Endothelial cell of umbilical vein (primary cell): ENCODE data around the gene GMPPA. TPM values are rescaled to one million over a fixed set of nuclear protein-coding genes. Genes with fewer than 3 reads are reported as not detected.

Source experiments
- BruUV-seq: library from RNA; stranded (reverse); fragments of 400-500 nt; replicated peaks from 2 replicates; lab custom pipeline; 2021; lab: Mats Ljungman, UMichigan
- CTCF ChIA-PET: fragments of 300-600, 350-600 bp; sonication (Branson Sonifier 250); formaldehyde crosslinking; loops from one replicate; lab custom pipeline; 2021; ENCODE audit warnings: antibody characterized with exemption, inconsistent platforms; lab: Charles Lee
- POLR2A ChIA-PET: fragments of 300-600, 350-600 bp; sonication (Branson Sonifier 250); formaldehyde crosslinking; loops from one replicate; lab custom pipeline; 2021; ENCODE audit warnings: antibody characterized with exemption, inconsistent platforms; lab: Charles Lee
- DNase-seq: peaks from one replicate; pipeline ENCODE4 v3.0.0-alpha.2; 2011; ENCODE audit warnings: low read depth, low spot score
- FAIRE-seq: peaks from 2 replicates; lab custom pipeline; 2011; peaks lifted over from hg19 to GRCh38; lab: Jason Lieb, UNC
- H2AFZ ChIP-seq: 2 replicates; pipeline ENCODE4 v1.6.0; 2012; ENCODE audit warnings: low read depth, low read length, control low read depth, inconsistent platforms
- H3K27ac ChIP-seq: 2 replicates; pipeline ENCODE4 v1.5.1; 2011; ENCODE audit warnings: low read depth, mild to moderate bottlenecking, control low read depth, low read length, moderate library complexity; ENCODE audit not compliant: insufficient read depth
- H3K27me3 ChIP-seq, 2 experiments: 2 replicates each; pipeline versions ENCODE4 v1.6.0 to v1.6.1; 2011; ENCODE audit warnings: low read length in 2 of 2, mixed read lengths in 1 of 2; ENCODE audit not compliant: control insufficient read depth in 2 of 2, insufficient read depth in 2 of 2
- H3K36me3 ChIP-seq, 2 experiments: 2 replicates in 1 of 2; 3 replicates in 1 of 2; pipeline ENCODE4 v1.5.1; 2011; ENCODE audit warnings: low read length in 2 of 2, mild to moderate bottlenecking in 1 of 2, moderate library complexity in 1 of 2; ENCODE audit not compliant: control insufficient read depth in 2 of 2, insufficient read depth in 2 of 2; ENCODE audit errors: extremely low read depth in 1 of 2
- H3K4me1 ChIP-seq: 3 replicates; pipeline ENCODE4 v1.5.1; 2011; ENCODE audit warnings: mild to moderate bottlenecking, low read length; ENCODE audit not compliant: control insufficient read depth, insufficient read depth; ENCODE audit errors: extremely low read depth
- H3K4me2 ChIP-seq: 2 replicates; pipeline ENCODE4 v1.6.1; 2011; ENCODE audit warnings: low read length, control low read depth, mixed read lengths; ENCODE audit not compliant: insufficient read depth
- H3K4me3 ChIP-seq, 3 experiments: fragments of 200-600 bp in 1 of 3; sonication (generic), shearing (Covaris generic) in 1 of 3; replicated peaks in 1 of 3; 2 replicates each; pipeline ENCODE4 v1.5.1; 2011 to 2016; ENCODE audit warnings: control low read depth in 3 of 3, low read length in 3 of 3, mild to moderate bottlenecking in 2 of 3, inconsistent platforms in 1 of 3, low read depth in 1 of 3, moderate library complexity in 1 of 3; ENCODE audit not compliant: insufficient read depth in 1 of 3
- H3K79me2 ChIP-seq: 2 replicates; pipeline ENCODE4 v1.6.0; 2012; ENCODE audit warnings: low read length, inconsistent platforms; ENCODE audit not compliant: control insufficient read depth, insufficient read depth
- H3K9ac ChIP-seq: replicated peaks from 2 replicates; pipeline ENCODE3; 2011; ENCODE audit warnings: low read length, control low read depth; ENCODE audit not compliant: insufficient read depth; ENCODE audit errors: extremely low read depth
- H3K9me1 ChIP-seq: replicated peaks from 3 replicates; pipeline ENCODE4 v1.6.0; 2011; ENCODE audit warnings: mild to moderate bottlenecking, low read length; ENCODE audit not compliant: control insufficient read depth, insufficient read depth; ENCODE audit errors: extremely low read depth
- H3K9me3 ChIP-seq: replicated peaks from 2 replicates; pipeline ENCODE4 v1.5.1; 2012; ENCODE audit warnings: low read length, inconsistent platforms; ENCODE audit not compliant: control insufficient read depth, insufficient read depth
- H4K20me1 ChIP-seq: replicated peaks from 2 replicates; pipeline ENCODE3; 2011; ENCODE audit warnings: mild to moderate bottlenecking, low read length; ENCODE audit not compliant: control insufficient read depth, insufficient read depth; ENCODE audit errors: extremely low read depth
- EZH2 ChIP-seq: IDR thresholded peaks from 2 replicates; pipeline ENCODE4 v1.6.1; 2012; ENCODE audit warnings: borderline replicate concordance, low read depth, mild to moderate bottlenecking, moderate library complexity, low read length, inconsistent platforms; ENCODE audit not compliant: severe bottlenecking
- FOS ChIP-seq: IDR thresholded peaks from 2 replicates; pipeline ENCODE4 v1.6.1; 2011; ENCODE audit warnings: mild to moderate bottlenecking, low read length, moderate library complexity, borderline replicate concordance; ENCODE audit not compliant: insufficient read depth
- GATA2 ChIP-seq: IDR thresholded peaks from 2 replicates; pipeline ENCODE4 v1.7.0; 2011; ENCODE audit warnings: low read depth, mild to moderate bottlenecking, moderate library complexity, mixed read lengths, low read length; ENCODE audit not compliant: insufficient read length, insufficient read depth
- JUN ChIP-seq: IDR thresholded peaks from 2 replicates; pipeline ENCODE4 v1.6.1; 2011; ENCODE audit warnings: borderline replicate concordance, low read depth; ENCODE audit not compliant: insufficient read length, insufficient read depth
- MYC ChIP-seq: IDR thresholded peaks from one replicate; pipeline ENCODE4 v1.6.1; 2011; ENCODE audit warnings: mild to moderate bottlenecking, low read depth, low read length
- POLR2A ChIP-seq: IDR thresholded peaks from 2 replicates; pipeline ENCODE4 v1.6.1; 2012; ENCODE audit warnings: low read depth, mild to moderate bottlenecking, control low read depth, low read length
- POLR2AphosphoS5 ChIP-seq: IDR thresholded peaks from 2 replicates; pipeline ENCODE4 v1.6.1; 2012; ENCODE audit warnings: low read depth, mild to moderate bottlenecking, control low read depth, low read length, moderate library complexity; ENCODE audit not compliant: insufficient read depth
- dilution Hi-C: fragments of 300-500 bp; cut with MboI; formaldehyde crosslinking; loops from one replicate; pipeline ENCODE4 v1.15.0; 2019; ENCODE audit warnings: low sequenced_read_pairs; ENCODE audit not compliant: extremely low pct_ligation_motif_present
- intact Hi-C: fragments of 100-400 bp; cut with micrococcal nuclease; formaldehyde crosslinking; loops from one replicate; pipeline ENCODE4 v1.10.0; 2022
- polyA plus RNA-seq, 4 experiments: library from polyadenylated mRNA; depleted of rRNA in 3 of 4; stranded (reverse) in 3 of 4; unstranded in 1 of 4; fragments of >200 nt; gene quantifications; 2 replicates each; pipeline versions ENCODE4 v1.2.1 to v1.2.3, GENCODE V29; 2011 to 2012; ENCODE audit warnings: missing spikeins in 1 of 4
- total RNA-seq: library from RNA; stranded (reverse); gene quantifications from 2 replicates; pipeline ENCODE4 v1.2.3, GENCODE V29; 2021
- TF ChIP-seq, protein P1 (sequence below), 2 donors: IDR thresholded peaks; 1 replicate in 1 of 2; 2 replicates in 1 of 2; pipeline ENCODE4 v1.5.1; 2011; ENCODE audit warnings: low read length in 2 of 2, mild to moderate bottlenecking in 2 of 2, moderate library complexity in 2 of 2, control low read depth in 1 of 2, inconsistent platforms in 1 of 2, low read depth in 1 of 2; ENCODE audit not compliant: insufficient read depth in 1 of 2; ENCODE audit errors: extremely low read depth in 1 of 2
- TF ChIP-seq, protein P2 (sequence below): IDR thresholded peaks from 2 replicates; pipeline ENCODE4 v1.6.1; 2011; ENCODE audit not compliant: insufficient read depth, insufficient read length

The GMPPA gene
- total and polyA plus RNA-seq, 2 donors (not counting 3 experiments of a cell fraction or from before 2014, with no cell fraction given): 39.1 to 104 TPM

DNA sequence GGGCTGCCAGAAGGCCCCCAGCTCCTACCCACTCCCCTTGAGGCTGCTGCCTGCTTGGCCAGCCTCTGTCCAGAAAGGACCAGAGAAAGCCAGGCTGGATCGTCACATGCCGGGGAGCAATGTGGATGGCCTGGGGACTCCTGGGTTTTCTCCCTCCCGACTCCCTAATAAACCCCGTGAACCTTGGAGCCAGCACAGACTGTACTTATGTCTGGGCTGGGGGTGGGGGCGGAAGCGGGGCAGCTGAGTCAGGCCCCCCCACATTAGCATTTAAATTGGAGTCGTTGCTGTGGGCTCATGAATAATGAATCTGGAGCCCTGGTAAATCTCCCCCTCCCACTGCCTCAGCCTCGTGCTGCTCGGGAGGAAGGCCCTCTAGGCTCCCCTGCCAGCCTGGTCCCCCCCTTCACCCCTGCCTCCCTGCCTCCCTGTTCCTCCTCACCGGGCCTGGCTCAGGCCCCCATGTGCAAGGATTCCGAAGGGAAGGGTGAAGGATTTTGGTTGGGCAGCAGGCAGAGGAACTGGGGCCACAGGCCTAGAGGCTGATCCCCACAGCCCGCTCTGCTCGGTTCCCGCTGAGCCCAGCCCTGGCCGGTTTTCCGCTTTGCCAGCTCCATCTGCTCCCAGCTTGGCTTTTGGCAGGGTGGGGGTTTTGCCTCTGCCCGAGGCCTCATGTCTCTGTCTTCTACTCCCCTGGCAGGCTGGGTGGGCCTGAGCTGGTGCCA lies 8.3 kb downstream of the GMPPA start:
- no peak for FAIRE-seq

More for the DNA sequence above, 8.3 kb downstream of the GMPPA start:
- Histone ChIP-seq H3K9me3 (no peaks in the 10 kb centered on the region), H3K4me1 (no peaks in the 10 kb centered on the region), H2AFZ (no peak overlapping the region), H3K4me3 (no peak overlapping the region), H3K27me3 (peaks cover 14 to 15% of the 10 kb centered on the region in 2 experiments), H3K4me2 (no peak overlapping the region), H3K9ac (no peak overlapping the region), H3K79me2 (no peaks in the 10 kb centered on the region), H3K27ac (no peak overlapping the region), H4K20me1 (no peaks in the 10 kb centered on the region), H3K9me1 (no peaks in the 10 kb centered on the region), H3K36me3 (peaks cover 0 to 28% of the 10 kb centered on the region in 2 experiments)
- ChIA-PET POLR2A (interaction anchor here (1.8 kb wide), 1 partner anchor 8 kb away, joined by 9 read pairs; the partner anchor contains the start of gene GMPPA), CTCF (interaction anchor here (0.9 to 5.0 kb wide), 5 partner anchors 9 to 105 kb away, joined by 3 to 151 read pairs (median 67); partner anchors contain the start of gene GMPPA)
- intact Hi-C loops (no loop called here), dilution Hi-C loops (no loop called here)
- BruUV-seq: no TSS peak
- DNase-seq: no peak
- TF ChIP-seq, protein P1, sequence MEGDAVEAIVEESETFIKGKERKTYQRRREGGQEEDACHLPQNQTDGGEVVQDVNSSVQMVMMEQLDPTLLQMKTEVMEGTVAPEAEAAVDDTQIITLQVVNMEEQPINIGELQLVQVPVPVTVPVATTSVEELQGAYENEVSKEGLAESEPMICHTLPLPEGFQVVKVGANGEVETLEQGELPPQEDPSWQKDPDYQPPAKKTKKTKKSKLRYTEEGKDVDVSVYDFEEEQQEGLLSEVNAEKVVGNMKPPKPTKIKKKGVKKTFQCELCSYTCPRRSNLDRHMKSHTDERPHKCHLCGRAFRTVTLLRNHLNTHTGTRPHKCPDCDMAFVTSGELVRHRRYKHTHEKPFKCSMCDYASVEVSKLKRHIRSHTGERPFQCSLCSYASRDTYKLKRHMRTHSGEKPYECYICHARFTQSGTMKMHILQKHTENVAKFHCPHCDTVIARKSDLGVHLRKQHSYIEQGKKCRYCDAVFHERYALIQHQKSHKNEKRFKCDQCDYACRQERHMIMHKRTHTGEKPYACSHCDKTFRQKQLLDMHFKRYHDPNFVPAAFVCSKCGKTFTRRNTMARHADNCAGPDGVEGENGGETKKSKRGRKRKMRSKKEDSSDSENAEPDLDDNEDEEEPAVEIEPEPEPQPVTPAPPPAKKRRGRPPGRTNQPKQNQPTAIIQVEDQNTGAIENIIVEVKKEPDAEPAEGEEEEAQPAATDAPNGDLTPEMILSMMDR (IDR thresholded peaks at IDR 0.05; ENCODE audit: extremely low read depth in 1 of 2, insufficient read depth in 1 of 2, low read depth in 1 of 2, low read length in 2 of 2): no peak
- TF ChIP-seq FOS (no peak), POLR2AphosphoS5 (no peak), POLR2A (no peak), EZH2 (no peak), MYC (no peak), JUN (no peak), GATA2 (no peak)
- TF ChIP-seq, protein P2, sequence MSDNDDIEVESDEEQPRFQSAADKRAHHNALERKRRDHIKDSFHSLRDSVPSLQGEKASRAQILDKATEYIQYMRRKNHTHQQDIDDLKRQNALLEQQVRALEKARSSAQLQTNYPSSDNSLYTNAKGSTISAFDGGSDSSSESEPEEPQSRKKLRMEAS: no peak
